HCT116 (cell line): Measurements from ENCODE around the gene LCMT1. TPM values are rescaled to one million over a fixed set of nuclear protein-coding genes. Genes with fewer than 3 reads are reported as not detected.

Experiments
- ATAC-seq: fragments of 200-7000 bp; cut with Tn5 transposase; 2 replicates; pipeline ENCODE4 v1.9.1; 2020; ENCODE audit warnings: mild to moderate bottlenecking, moderate library complexity
- BruUV-seq: library from RNA; stranded (reverse); fragments of 400-500 nt; replicated peaks from 2 replicates; lab custom pipeline; 2021; lab: Mats Ljungman, UMichigan
- CTCF ChIA-PET: fragments of 300-600 bp; sonication (Branson Sonifier 250); formaldehyde crosslinking; loops from one replicate; lab custom pipeline; 2021; ENCODE audit warnings: antibody characterized with exemption; lab: Charles Lee
- POLR2A ChIA-PET: fragments of 300-600, 350-600 bp; sonication (Branson Sonifier 250); formaldehyde crosslinking; loops from one replicate; lab custom pipeline; 2021; ENCODE audit warnings: antibody characterized with exemption; lab: Charles Lee
- RAD21 ChIA-PET, 2 experiments: fragments of 300-600 bp; sonication (Branson Sonifier 250); formaldehyde crosslinking; loops; one replicate each; lab custom pipeline; 2023; ENCODE audit warnings: low total read pairs in 2 of 2; ENCODE audit not compliant: uncharacterized antibody in 2 of 2, unreplicated experiment in 2 of 2, low non-redundant PET in 1 of 2; lab: Charles Lee
- DNase-seq: peaks from one replicate; pipeline ENCODE4 v3.0.0-alpha.2; 2010; ENCODE audit warnings: low read depth, low spot score
- H2AFZ ChIP-seq: fragments of 200-600 bp; shearing (Covaris generic), sonication (generic); 2 replicates; pipeline ENCODE4 v1.6.1; 2017; ENCODE audit warnings: low read depth, mixed run types, mixed read lengths, antibody characterized with exemption, low read length; ENCODE audit not compliant: poor library complexity, severe bottlenecking
- H3K27ac ChIP-seq: 2 replicates; pipeline ENCODE4 v1.5.1; 2012; ENCODE audit warnings: low read depth, low read length
- H3K27me3 ChIP-seq: fragments of 200-600 bp; sonication (generic); 2 replicates; pipeline ENCODE4 v1.6.1; 2016; ENCODE audit warnings: mixed run types, low read length, mixed read lengths; ENCODE audit not compliant: insufficient read depth
- H3K36me3 ChIP-seq, 2 experiments: fragments of 200-500 bp in 1 of 2; fragments of 200-600 bp in 1 of 2; sonication (Bioruptor generic) in 1 of 2; sonication (generic) in 1 of 2; 2 replicates each; pipeline versions ENCODE4 v1.5.1 to v1.6.1; 2014 to 2016; ENCODE audit warnings: low read length in 2 of 2, inconsistent platforms in 1 of 2, mixed read lengths in 1 of 2, mixed run types in 1 of 2; ENCODE audit not compliant: insufficient read depth in 2 of 2, control insufficient read depth in 1 of 2
- H3K4me1 ChIP-seq, 2 experiments: fragments of 200-600 bp in 1 of 2; sonication (generic) in 1 of 2; 2 replicates each; pipeline versions ENCODE4 v1.5.1 to v1.6.1; 2012 to 2017; ENCODE audit warnings: low read length in 2 of 2, inconsistent platforms in 1 of 2, mild to moderate bottlenecking in 1 of 2, mixed read lengths in 1 of 2, mixed run types in 1 of 2, moderate library complexity in 1 of 2; ENCODE audit not compliant: insufficient read depth in 2 of 2, control insufficient read depth in 1 of 2
- H3K4me2 ChIP-seq: fragments of 200-600 bp; sonication (generic); 2 replicates; pipeline ENCODE4 v1.6.1; 2017; ENCODE audit warnings: mixed run types, low read length, mixed read lengths
- H3K4me3 ChIP-seq, 2 experiments: fragments of 200-600 bp in 1 of 2; sonication (generic) in 1 of 2; replicated peaks in 1 of 2; 2 replicates each; pipeline ENCODE4 v1.5.1; 2011 to 2016; ENCODE audit warnings: low read length in 2 of 2, control low read depth in 1 of 2, low read depth in 1 of 2, mild to moderate bottlenecking in 1 of 2, mixed read lengths in 1 of 2, mixed run types in 1 of 2
- H3K79me2 ChIP-seq: fragments of 200-600 bp; sonication (generic); 2 replicates; pipeline ENCODE4 v1.6.1; 2017; ENCODE audit warnings: mild to moderate bottlenecking, mixed run types, low read length, moderate library complexity, mixed read lengths; ENCODE audit not compliant: insufficient read depth
- H3K9ac ChIP-seq: fragments of 200-600 bp; sonication (generic); 2 replicates; pipeline ENCODE4 v1.6.1; 2016; ENCODE audit warnings: low read length, mixed read lengths
- H3K9me2 ChIP-seq: fragments of 200-600 bp; sonication (generic), shearing (Covaris generic); 2 replicates; pipeline ENCODE4 v1.6.1; 2017; ENCODE audit warnings: mixed run types, mild to moderate bottlenecking, moderate library complexity; ENCODE audit not compliant: insufficient read depth
- H3K9me3 ChIP-seq, 2 experiments: fragments of 200-500 bp in 1 of 2; fragments of 200-600 bp in 1 of 2; sonication (Bioruptor generic) in 1 of 2; sonication (generic) in 1 of 2; 2 replicates each; pipeline ENCODE4 v1.6.1; 2014 to 2017; ENCODE audit warnings: low read length in 2 of 2, mixed read lengths in 2 of 2, inconsistent platforms in 1 of 2, low read depth in 1 of 2, mild to moderate bottlenecking in 1 of 2, mixed run types in 1 of 2, moderate library complexity in 1 of 2; ENCODE audit not compliant: control insufficient read depth in 1 of 2, insufficient read depth in 1 of 2
- H4K20me1 ChIP-seq: fragments of 200-600 bp; sonication (generic), shearing (Covaris generic); 2 replicates; pipeline ENCODE4 v1.6.1; 2017; ENCODE audit warnings: mixed run types, mild to moderate bottlenecking, moderate library complexity; ENCODE audit not compliant: insufficient read depth
- CBX3 ChIP-seq: IDR thresholded peaks from 2 replicates; pipeline ENCODE4 v1.6.1; 2012; ENCODE audit warnings: low read depth
- EGR1 ChIP-seq: IDR thresholded peaks from 2 replicates; pipeline ENCODE4 v1.6.1; 2012; ENCODE audit warnings: low read depth
- ELF1 ChIP-seq: IDR thresholded peaks from 2 replicates; pipeline ENCODE4 v1.6.1; 2012; ENCODE audit warnings: low read depth, borderline replicate concordance
- EZH2 ChIP-seq: fragments of 200-600 bp; sonication (generic); IDR thresholded peaks from 2 replicates; pipeline ENCODE4 v1.6.1; 2017; ENCODE audit warnings: antibody characterized with exemption, mixed run types
- EZH2phosphoT487 ChIP-seq: fragments of 200-600 bp; IDR thresholded peaks from 2 replicates; pipeline ENCODE4 v1.6.1; 2018; ENCODE audit warnings: antibody characterized with exemption, borderline replicate concordance
- POLR2AphosphoS5 ChIP-seq: IDR thresholded peaks from 2 replicates; pipeline ENCODE4 v1.6.1; 2011; ENCODE audit warnings: mild to moderate bottlenecking, low read depth, low read length, moderate library complexity
- SRF ChIP-seq: IDR thresholded peaks from 2 replicates; pipeline ENCODE4 v1.6.1; 2012; ENCODE audit warnings: low read depth
- ZFX ChIP-seq: fragments of 450-650 bp; IDR thresholded peaks from 2 replicates; pipeline ENCODE4 v1.6.1; 2017
- ZNF274 ChIP-seq: fragments of 200-500 bp; sonication (Bioruptor generic); IDR thresholded peaks from 2 replicates; pipeline ENCODE4 v1.6.1; 2014; ENCODE audit warnings: mild to moderate bottlenecking, low read depth, low read length, inconsistent platforms
- intact Hi-C: fragments of 100-400 bp; cut with micrococcal nuclease; formaldehyde crosslinking; loops from 2 replicates; pipeline ENCODE4 v1.10.0; 2022
- total RNA-seq: library from RNA; stranded (reverse); gene quantifications from one replicate; pipeline ENCODE4 v1.2.1, GENCODE V29; 2021; ENCODE audit not compliant: unreplicated experiment
- TF ChIP-seq, protein P1 (sequence below): IDR thresholded peaks from 2 replicates; pipeline ENCODE4 v1.6.1; 2012
- TF ChIP-seq, protein P2 (sequence below): IDR thresholded peaks from 2 replicates; pipeline ENCODE4 v1.6.1; 2012

LCMT1 gene
- total RNA-seq, 1 experiment from 2014 or later, result 52.4 TPM

DNA sequence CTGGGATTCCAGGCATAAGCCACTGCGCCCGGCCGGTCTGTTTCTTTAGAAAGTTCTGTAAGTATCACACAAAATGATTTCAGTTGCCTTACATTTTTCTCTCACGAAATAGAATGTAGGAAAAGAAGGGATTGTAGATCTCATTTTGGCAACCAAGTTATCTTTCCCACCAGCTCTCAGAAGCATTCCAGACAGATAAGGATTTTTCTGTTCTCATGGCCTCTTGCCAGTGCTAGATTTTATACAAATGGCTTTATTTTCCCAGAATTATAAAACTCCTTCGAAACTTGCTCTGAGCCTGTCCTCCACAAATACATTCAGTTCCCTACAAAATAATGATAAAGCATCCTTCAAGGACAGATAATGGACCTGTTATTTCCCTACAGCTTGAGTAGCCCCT is 46.9 kb downstream of the LCMT1 start:
- H3K9me3 ChIP-seq, result no peaks in the 10 kb centered on the region
- H3K27me3 ChIP-seq, result no peaks in the 10 kb centered on the region
- no peak overlapping the region for H3K27ac ChIP-seq
- H3K79me2 ChIP-seq, result no peaks in the 10 kb centered on the region
- BruUV-seq, result no TSS peak
- H3K9ac ChIP-seq, result no peak overlapping the region
- intact Hi-C loops, result no loop called here
- H3K4me3 ChIP-seq, result no peak overlapping the region
- ChIA-PET POLR2A (no interaction called here), CTCF (no interaction called here), RAD21 (no interaction called here)
- H3K9me2 ChIP-seq, result no peaks in the 10 kb centered on the region
- H3K36me3 ChIP-seq, result peaks cover 3 to 6% of the 10 kb centered on the region in 2 experiments; a peak in 2 of 4 replicates
- no peaks in the 10 kb centered on the region for H4K20me1 ChIP-seq
- no peak overlapping the region for H3K4me2 ChIP-seq
- no peak overlapping the region for H2AFZ ChIP-seq
- TF ChIP-seq ZNF274, result no peak
- no peak for TF ChIP-seq POLR2AphosphoS5
- TF ChIP-seq EZH2, result no peak
- TF ChIP-seq EGR1, result no peak
- TF ChIP-seq ELF1, result no peak
- TF ChIP-seq, protein P1, sequence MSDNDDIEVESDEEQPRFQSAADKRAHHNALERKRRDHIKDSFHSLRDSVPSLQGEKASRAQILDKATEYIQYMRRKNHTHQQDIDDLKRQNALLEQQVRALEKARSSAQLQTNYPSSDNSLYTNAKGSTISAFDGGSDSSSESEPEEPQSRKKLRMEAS, result no peak
- TF ChIP-seq EZH2phosphoT487, result no peak
- DNase-seq, result no peak
- ATAC-seq, result no peak
- H3K4me1 ChIP-seq, result peaks cover 0 to 6% of the 10 kb centered on the region in 2 experiments; a peak in 1 of 4 replicates

DNA sequence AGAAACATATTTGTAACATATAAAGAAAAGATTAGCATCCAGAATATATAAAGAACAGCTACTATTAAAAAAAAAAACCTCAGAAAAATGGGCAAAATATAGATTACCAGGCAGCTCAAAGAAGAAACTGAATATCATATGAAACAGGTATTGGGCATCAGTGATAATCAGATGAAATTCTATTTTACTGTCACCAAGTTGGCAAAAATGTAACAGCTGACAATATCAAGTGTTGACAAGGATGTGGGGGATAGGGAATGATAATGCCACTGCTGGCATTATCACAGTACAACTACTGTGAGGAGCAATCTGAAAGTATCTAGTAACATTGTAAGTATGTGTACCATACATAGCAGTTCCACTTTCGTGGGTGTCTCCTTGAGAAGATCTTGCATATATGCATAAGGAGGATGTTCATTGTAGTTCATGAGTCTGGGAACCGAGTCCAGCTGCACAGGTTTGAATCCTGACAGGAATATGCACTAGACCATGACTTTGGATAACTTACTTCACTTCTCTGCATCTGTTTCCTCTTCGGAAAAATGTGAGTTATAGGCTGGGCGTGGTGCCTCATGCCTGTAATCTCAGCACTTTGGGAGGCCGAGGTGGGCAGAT is 50.3 kb downstream of the LCMT1 start:
- ChIA-PET CTCF (no interaction called here), RAD21 (no interaction called here), POLR2A (no interaction called here)
- Histone ChIP-seq H3K79me2 (no peaks in the 10 kb centered on the region), H3K27ac (no peak overlapping the region), H3K4me1 (no peaks in the 10 kb centered on the region), H2AFZ (no peak overlapping the region), H3K36me3 (peaks cover 6 to 16% of the 10 kb centered on the region in 2 experiments; a peak in 3 of 4 replicates)
- no peak for DNase-seq
- intact Hi-C loops, result no loop called here
- TF ChIP-seq ZFX, result no peak
- TF ChIP-seq, protein P2, sequence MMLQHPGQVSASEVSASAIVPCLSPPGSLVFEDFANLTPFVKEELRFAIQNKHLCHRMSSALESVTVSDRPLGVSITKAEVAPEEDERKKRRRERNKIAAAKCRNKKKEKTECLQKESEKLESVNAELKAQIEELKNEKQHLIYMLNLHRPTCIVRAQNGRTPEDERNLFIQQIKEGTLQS, result no peak
- TF ChIP-seq SRF, result no peak
- TF ChIP-seq ZNF274, result no peak
- TF ChIP-seq CBX3, result no peak
- TF ChIP-seq, all 23 proteins: peak for 0
- Histone ChIP-seq H3K9ac (no peak overlapping the region), H3K27me3 (no peaks in the 10 kb centered on the region), H3K4me3 (no peak overlapping the region), H3K9me3 (no peaks in the 10 kb centered on the region), H3K4me2 (no peak overlapping the region), H4K20me1 (no peaks in the 10 kb centered on the region), H3K9me2 (no peaks in the 10 kb centered on the region)
- ATAC-seq, result no peak
- no TSS peak for BruUV-seq
